ENCODE data around the gene PRSS35. TPM values are rescaled to one million over a fixed set of nuclear protein-coding genes. Genes with fewer than 3 reads are reported as not detected.
"Not testable (repeated sequence)": the region's sequence is repeated elsewhere in the genome, so short reads cannot be mapped to it uniquely, and the experiment has no call there.

The PRSS35 gene
- total RNA-seq, 1 donor from 2014 or later, result 3.7 TPM

DNA sequence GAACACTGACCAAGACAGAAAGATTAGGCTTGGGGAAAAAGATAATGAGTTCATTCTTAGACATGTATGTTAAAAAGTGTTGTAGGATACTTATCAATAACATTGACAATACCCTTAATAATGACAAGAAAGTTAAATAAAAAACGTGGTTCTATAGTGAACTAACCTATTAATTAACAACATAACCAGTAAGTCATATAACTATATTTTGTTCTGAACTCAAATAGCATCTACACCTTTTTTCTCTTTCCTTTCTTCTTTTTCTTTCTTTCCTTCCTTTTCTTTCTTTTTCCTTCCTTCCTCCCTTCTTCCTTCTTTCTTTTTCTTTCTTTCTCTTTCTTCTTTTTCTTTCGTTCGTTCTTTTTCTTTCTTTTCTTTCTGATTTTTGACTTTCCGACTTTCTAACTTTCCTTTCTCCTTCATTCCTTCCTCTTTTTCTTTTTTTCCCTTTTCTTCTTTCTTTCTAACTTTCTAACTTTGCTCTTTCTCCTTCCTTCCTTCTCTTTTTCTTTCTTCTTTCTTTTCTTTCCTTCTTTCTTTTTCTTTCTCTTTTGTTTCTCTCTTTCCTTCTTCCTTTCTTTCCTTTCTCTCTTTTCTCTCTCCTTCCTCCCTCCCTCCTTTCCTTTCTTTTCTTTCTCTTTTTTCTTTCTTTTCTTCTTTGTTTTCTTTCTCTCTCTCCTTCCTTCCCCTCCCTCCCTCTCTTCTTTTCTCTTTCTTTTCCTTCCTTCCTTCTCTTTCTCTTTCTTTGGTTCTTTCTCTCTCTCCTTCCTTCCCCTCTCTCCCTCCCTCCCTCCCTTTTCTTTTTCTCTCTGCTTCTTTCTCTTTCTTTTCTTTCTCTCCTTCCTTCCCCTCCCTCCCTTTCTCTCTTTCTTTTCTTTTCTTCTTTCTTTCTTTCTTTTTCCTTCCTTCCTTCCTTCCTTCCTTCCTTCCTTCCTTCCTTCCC is 24.6 kb downstream of the PRSS35 start:
- no peaks in the 10 kb centered on the region for H3K36me3 Mint-ChIP-seq (ENCODE audit: low read depth, unreplicated experiment)
- DNase-seq (ENCODE audit: low read depth), result no peak
- no peak overlapping the region for H3K9ac ChIP-seq (ENCODE audit: low read length)
- no peaks in the 10 kb centered on the region for H3K9me3 ChIP-seq (ENCODE audit: insufficient read depth, low read depth, low read length)
- H3K4me1 ChIP-seq (ENCODE audit: insufficient read depth, low read length), result no peaks in the 10 kb centered on the region
- no peak for FAIRE-seq
- no peak for TF ChIP-seq EZH2 (IDR thresholded peaks at IDR 0.05; ENCODE audit: insufficient read depth, low read length)
- TF ChIP-seq, protein P1, sequence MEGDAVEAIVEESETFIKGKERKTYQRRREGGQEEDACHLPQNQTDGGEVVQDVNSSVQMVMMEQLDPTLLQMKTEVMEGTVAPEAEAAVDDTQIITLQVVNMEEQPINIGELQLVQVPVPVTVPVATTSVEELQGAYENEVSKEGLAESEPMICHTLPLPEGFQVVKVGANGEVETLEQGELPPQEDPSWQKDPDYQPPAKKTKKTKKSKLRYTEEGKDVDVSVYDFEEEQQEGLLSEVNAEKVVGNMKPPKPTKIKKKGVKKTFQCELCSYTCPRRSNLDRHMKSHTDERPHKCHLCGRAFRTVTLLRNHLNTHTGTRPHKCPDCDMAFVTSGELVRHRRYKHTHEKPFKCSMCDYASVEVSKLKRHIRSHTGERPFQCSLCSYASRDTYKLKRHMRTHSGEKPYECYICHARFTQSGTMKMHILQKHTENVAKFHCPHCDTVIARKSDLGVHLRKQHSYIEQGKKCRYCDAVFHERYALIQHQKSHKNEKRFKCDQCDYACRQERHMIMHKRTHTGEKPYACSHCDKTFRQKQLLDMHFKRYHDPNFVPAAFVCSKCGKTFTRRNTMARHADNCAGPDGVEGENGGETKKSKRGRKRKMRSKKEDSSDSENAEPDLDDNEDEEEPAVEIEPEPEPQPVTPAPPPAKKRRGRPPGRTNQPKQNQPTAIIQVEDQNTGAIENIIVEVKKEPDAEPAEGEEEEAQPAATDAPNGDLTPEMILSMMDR (IDR thresholded peaks at IDR 0.05; ENCODE audit: insufficient read depth, low read depth, low read length), result no peak
- no peaks in the 10 kb centered on the region for H3K27me3 ChIP-seq (ENCODE audit: insufficient read depth, low read length)
- H2AFZ ChIP-seq (ENCODE audit: low read depth, low read length), result no peak overlapping the region
- no peak overlapping the region for H3K4me2 ChIP-seq (ENCODE audit: low read length)
- H3K4me3 ChIP-seq (ENCODE audit: insufficient read depth, low read depth, low read length), result no peak overlapping the region
- H3K79me2 ChIP-seq (ENCODE audit: insufficient read depth, low read length), result no peaks in the 10 kb centered on the region
- peaks cover 3% of the 10 kb centered on the region for H3K9me3 Mint-ChIP-seq (ENCODE audit: unreplicated experiment)
- H3K27ac ChIP-seq (ENCODE audit: low read depth, low read length), result no peak overlapping the region
- no peaks in the 10 kb centered on the region for H4K20me1 ChIP-seq (ENCODE audit: insufficient read depth, low read length)
- H3K4me3 Mint-ChIP-seq (ENCODE audit: unreplicated experiment), result no peak overlapping the region
- no peaks in the 10 kb centered on the region for H3K27me3 Mint-ChIP-seq (ENCODE audit: low read depth, unreplicated experiment)
- no peaks in the 10 kb centered on the region for H3K36me3 ChIP-seq (ENCODE audit: insufficient read depth, low read length)
- no peaks in the 10 kb centered on the region for H3K4me1 Mint-ChIP-seq (ENCODE audit: low read depth, unreplicated experiment)
- H3K27ac Mint-ChIP-seq (ENCODE audit: unreplicated experiment), result no peak overlapping the region

DNA sequence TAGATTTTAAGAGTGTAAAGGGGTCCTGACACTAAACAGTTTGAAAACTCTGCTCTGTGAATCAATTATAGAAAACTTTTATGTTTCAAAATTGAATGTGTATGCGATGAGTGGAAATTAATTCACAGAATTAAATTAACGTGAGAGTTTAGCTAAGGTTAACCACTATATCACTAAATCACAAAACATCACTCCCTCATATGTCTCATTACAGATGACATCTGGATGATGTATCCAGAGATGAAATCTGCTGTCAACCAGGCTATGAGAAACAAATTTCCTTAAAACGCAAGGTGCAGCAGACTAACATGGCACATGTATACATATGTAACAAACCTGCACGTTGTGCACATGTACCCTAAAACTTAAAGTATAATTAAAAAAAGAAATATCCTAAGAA is 27.3 kb downstream of the PRSS35 start:
- no peaks in the 10 kb centered on the region for H3K27me3 ChIP-seq (ENCODE audit: insufficient read depth, low read length)
- FAIRE-seq, result no peak
- no peak overlapping the region for H3K4me2 ChIP-seq (ENCODE audit: low read length)
- no peak overlapping the region for H3K27ac ChIP-seq (ENCODE audit: low read depth, low read length)
- TF ChIP-seq, protein P1 (IDR thresholded peaks at IDR 0.05; ENCODE audit: insufficient read depth, low read depth, low read length), result no peak
- TF ChIP-seq EZH2 (IDR thresholded peaks at IDR 0.05; ENCODE audit: insufficient read depth, low read length), result no peak
- no peak overlapping the region for H2AFZ ChIP-seq (ENCODE audit: low read depth, low read length)
- H3K27me3 Mint-ChIP-seq (ENCODE audit: low read depth, unreplicated experiment), result no peaks in the 10 kb centered on the region
- H3K9me3 ChIP-seq (ENCODE audit: insufficient read depth, low read depth, low read length), result no peaks in the 10 kb centered on the region
- no peaks in the 10 kb centered on the region for H3K36me3 ChIP-seq (ENCODE audit: insufficient read depth, low read length)
- no peaks in the 10 kb centered on the region for H3K4me1 ChIP-seq (ENCODE audit: insufficient read depth, low read length)
- no peak overlapping the region for H3K27ac Mint-ChIP-seq (ENCODE audit: unreplicated experiment)
- no peaks in the 10 kb centered on the region for H3K36me3 Mint-ChIP-seq (ENCODE audit: low read depth, unreplicated experiment)
- no peaks in the 10 kb centered on the region for H3K79me2 ChIP-seq (ENCODE audit: insufficient read depth, low read length)
- no peak overlapping the region for H3K9ac ChIP-seq (ENCODE audit: low read length)
- no peaks in the 10 kb centered on the region for H4K20me1 ChIP-seq (ENCODE audit: insufficient read depth, low read length)
- no peak overlapping the region for H3K4me3 ChIP-seq (ENCODE audit: insufficient read depth, low read depth, low read length)
- no peak overlapping the region for H3K4me3 Mint-ChIP-seq (ENCODE audit: unreplicated experiment)
- H3K4me1 Mint-ChIP-seq (ENCODE audit: low read depth, unreplicated experiment), result no peaks in the 10 kb centered on the region
- H3K9me3 Mint-ChIP-seq (ENCODE audit: unreplicated experiment), result peaks cover 8% of the 10 kb centered on the region
- DNase-seq (ENCODE audit: low read depth), result no peak

DNA sequence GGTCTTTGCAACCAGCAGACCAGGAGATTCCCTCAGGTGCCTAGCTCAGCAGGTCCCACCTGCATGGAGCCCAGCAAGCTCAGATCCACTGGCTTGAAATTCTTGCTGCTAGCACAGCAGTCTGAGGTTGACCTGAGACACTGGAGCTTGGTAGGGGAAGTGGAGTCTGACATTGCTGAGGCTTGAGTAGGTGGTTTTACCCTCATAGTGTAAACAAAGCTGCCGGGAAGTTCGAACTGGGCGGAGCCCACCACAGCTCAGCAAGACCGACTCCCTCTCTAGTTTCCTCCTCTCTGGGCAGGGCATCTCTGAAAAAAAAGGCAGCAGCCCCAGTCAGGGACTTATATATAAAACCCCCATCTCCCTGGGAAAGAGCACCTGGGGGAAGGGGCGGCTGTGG is 34.3 kb downstream of the PRSS35 start:
- Histone ChIP-seq H3K27ac (ENCODE audit: low read depth, low read length) (no peak overlapping the region), H4K20me1 (ENCODE audit: insufficient read depth, low read length) (no peaks in the 10 kb centered on the region), H3K27me3 (ENCODE audit: insufficient read depth, low read length) (no peaks in the 10 kb centered on the region), H3K4me3 (ENCODE audit: insufficient read depth, low read depth, low read length) (no peak overlapping the region), H2AFZ (ENCODE audit: low read depth, low read length) (no peak overlapping the region), H3K36me3 (ENCODE audit: insufficient read depth, low read length) (no peaks in the 10 kb centered on the region), H3K9me3 (ENCODE audit: insufficient read depth, low read depth, low read length) (no peaks in the 10 kb centered on the region), H3K9ac (ENCODE audit: low read length) (no peak overlapping the region), H3K4me1 (ENCODE audit: insufficient read depth, low read length) (no peaks in the 10 kb centered on the region), H3K4me2 (ENCODE audit: low read length) (no peak overlapping the region), H3K79me2 (ENCODE audit: insufficient read depth, low read length) (no peaks in the 10 kb centered on the region)
- TF ChIP-seq EZH2 (IDR thresholded peaks at IDR 0.05; ENCODE audit: insufficient read depth, low read length), result no peak
- TF ChIP-seq, protein P1 (IDR thresholded peaks at IDR 0.05; ENCODE audit: insufficient read depth, low read depth, low read length), result no peak
- Mint-ChIP-seq H3K27me3 (ENCODE audit: low read depth, unreplicated experiment) (no peaks in the 10 kb centered on the region), H3K27ac (ENCODE audit: unreplicated experiment) (no peak overlapping the region), H3K9me3 (ENCODE audit: unreplicated experiment) (peaks cover 6% of the 10 kb centered on the region), H3K4me1 (ENCODE audit: low read depth, unreplicated experiment) (no peaks in the 10 kb centered on the region), H3K36me3 (ENCODE audit: low read depth, unreplicated experiment) (no peaks in the 10 kb centered on the region), H3K4me3 (ENCODE audit: unreplicated experiment) (no peak overlapping the region)
- DNase-seq (ENCODE audit: low read depth), result no peak
- FAIRE-seq, result no peak

DNA sequence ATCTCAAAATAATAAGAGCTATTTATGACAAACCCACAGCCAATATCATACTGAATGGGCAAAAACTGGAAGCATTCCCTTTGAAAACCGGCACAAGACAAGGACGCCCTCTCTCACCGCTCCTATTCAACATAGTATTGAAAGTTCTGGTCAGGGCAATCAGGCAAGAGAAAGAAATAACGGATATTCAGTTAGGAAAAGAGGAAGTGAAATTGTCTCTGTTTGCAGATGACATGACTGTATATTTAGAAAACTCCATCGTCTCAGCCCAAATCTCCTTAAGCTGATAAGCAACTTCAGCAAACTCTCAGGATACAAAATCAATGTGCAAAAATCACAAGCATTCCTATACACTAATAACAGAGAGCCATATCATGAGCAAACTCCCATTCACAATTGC is 38.1 kb downstream of the PRSS35 start:
- not testable (repeated sequence) for H3K4me3 ChIP-seq (ENCODE audit: insufficient read depth, low read depth, low read length); H3K79me2 ChIP-seq (ENCODE audit: insufficient read depth, low read length); H3K9ac ChIP-seq (ENCODE audit: low read length); H3K4me1 ChIP-seq (ENCODE audit: insufficient read depth, low read length); H4K20me1 ChIP-seq (ENCODE audit: insufficient read depth, low read length); H3K4me1 Mint-ChIP-seq (ENCODE audit: low read depth, unreplicated experiment); H3K9me3 Mint-ChIP-seq (ENCODE audit: unreplicated experiment); DNase-seq (ENCODE audit: low read depth); H3K4me2 ChIP-seq (ENCODE audit: low read length); H3K36me3 ChIP-seq (ENCODE audit: insufficient read depth, low read length); H3K9me3 ChIP-seq (ENCODE audit: insufficient read depth, low read depth, low read length); H3K27ac Mint-ChIP-seq (ENCODE audit: unreplicated experiment); FAIRE-seq; H3K36me3 Mint-ChIP-seq (ENCODE audit: low read depth, unreplicated experiment); H3K27me3 Mint-ChIP-seq (ENCODE audit: low read depth, unreplicated experiment); H3K4me3 Mint-ChIP-seq (ENCODE audit: unreplicated experiment); H3K27me3 ChIP-seq (ENCODE audit: insufficient read depth, low read length); H3K27ac ChIP-seq (ENCODE audit: low read depth, low read length); H2AFZ ChIP-seq (ENCODE audit: low read depth, low read length)

Measured in astrocyte (in vitro differentiated cells and primary cell).